HuH-7 (cell line): Measurements from ENCODE around the gene MESP2.

Experiments
- DNase-seq: peaks from one replicate; pipeline ENCODE4 v3.0.0; 2011; ENCODE audit warnings: low spot score

Gene MESP2

DNA sequence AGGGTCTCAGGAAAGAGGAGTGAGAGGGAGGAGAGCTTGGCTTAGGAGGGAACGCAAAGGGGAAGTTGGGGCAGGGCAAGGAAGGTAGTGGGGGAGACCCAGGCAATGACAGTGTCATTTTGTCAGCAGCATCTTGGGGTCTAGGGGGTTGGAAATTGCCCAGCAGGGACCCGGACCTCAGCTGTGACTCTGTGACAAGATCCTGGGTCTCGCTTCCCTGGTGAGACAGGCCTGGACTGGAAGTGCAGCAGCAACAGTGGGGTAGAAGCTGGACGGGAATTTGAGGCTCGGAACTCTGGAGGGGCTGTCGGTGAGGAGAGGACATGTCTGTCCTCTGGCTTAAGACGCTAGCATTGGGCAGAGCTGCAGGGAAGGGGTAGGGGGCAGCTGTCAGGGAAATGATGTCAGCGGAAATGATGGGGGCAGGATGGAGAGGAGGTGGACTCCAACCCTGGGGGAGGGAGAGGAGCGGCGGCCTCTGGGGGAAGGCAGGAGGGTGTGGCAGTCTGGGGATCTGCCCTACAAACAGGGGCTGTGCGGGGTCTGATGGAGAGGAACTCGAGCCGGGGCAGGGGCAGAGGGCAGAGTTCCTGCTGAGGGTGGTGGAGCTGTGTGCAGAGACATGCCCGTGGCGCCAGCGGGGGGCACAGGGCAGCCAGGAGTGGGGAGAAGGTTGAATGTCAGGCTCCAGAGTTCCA, 26.2 kb downstream of the MESP2 start:
- DNase-seq, result no peak

- DNase-seq, result no peak
Measured at GRCh38 chr15:89802986-89803824, 27.1 kb downstream of the MESP2 start.

- no peak for DNase-seq
Measured at GRCh38 chr15:89803941-89804800, 28.0 kb downstream of the MESP2 start.

DNA sequence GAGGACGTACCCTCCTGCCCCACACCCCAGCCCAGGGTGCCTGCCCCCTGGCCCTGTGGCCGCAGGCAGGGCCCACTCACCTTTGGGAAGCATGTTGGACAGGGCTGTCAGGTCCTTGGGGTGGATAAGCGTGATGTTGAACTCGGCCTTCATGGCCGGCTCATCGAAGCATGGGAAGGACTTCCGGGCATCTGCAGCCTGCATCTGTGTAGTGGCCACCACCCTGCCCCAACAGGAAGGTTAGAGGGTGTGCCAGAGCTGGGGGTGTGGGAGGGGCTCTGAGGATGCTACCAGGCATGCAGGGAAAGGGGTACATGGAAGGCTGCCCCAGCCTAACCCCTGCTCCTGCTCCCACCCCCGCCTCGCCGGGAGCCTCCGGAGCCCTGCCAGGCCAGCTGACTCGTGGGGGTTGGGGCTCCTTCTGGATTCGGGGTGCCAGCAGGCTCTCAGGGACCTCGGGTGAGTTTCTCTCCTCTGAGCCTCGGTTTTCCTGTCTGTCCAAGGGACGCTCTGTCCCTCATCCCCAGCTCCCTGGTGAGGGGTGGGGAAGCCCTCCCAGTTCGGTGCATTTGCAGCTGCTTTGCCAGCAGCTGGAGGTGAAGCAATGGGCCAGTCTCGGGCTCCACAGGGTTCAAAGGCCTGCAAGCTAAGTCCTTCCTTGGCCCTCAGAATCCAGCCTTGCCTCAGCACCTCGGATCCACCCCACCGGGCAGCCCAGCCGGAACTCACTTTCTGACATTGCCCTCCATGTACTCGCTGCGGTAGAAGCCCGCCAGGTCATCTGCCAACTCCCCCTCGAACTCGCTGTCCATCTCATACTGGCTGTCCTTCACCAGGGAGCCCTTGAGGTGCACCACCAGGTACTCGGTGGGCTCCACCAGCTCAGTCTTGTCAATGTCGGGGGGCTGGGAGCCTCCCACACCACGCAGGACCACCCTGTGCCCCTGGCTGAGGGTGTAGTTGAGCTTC, 29.4 kb downstream of the MESP2 start:
- no peak for DNase-seq

GRCh38 chr15:89806210-89806558, 30.1 kb downstream of the MESP2 start:
- no peak for DNase-seq

DNA sequence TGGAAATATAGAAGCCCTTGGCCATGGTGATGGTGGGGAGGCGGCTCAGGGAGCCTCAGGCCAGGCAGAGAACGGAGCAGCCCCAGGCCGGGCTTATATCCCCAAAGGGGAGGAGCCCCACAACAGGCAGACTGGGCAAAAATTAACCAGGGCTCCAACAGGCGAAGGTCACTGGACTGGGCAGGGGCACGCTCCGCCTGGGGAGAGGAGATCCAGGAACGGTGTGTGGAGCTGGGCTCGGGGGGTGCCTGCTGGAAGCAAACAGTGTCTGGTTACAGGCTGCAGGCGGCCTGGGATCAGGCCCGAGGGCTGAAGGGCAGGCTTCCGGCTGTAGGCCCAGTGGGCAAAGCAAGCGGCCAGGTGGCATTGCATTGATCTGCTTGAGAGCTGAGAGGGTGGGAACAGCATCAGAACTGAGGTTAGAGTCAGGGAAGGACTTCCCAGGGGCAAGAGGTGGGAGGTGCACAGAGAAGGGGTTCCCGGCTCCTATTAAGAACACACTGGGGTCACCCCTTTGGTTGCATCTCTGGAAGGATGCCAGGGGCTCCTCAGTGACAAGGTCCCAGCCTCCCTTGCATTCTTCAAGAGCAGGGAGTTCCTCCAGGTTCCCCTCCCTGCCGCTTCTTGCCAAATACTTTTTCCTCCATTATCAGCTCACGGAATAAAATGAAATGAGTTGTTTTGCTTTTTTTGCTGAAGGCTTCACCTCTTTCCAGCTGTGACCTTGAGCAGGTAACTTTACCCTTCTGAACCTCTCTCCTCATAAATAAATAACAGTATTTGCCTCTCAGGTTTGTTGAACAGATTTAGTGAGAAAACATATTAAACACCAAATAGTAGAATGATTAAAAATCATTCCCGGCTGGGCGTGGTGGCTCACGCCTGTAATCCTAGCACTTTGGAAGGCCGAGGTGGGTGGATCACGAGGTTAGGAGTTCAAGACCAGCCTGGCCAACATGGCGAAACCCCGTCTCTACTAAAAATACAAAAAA, 30.7 kb downstream of the MESP2 start:
- peak; percentile 71 for DNase-seq

GRCh38 chr15:89807689-89808088, 31.6 kb downstream of the MESP2 start:
- no peak for DNase-seq

GRCh38 chr15:89808160-89808870, 32.2 kb downstream of the MESP2 start:
- DNase-seq, result no peak

DNA sequence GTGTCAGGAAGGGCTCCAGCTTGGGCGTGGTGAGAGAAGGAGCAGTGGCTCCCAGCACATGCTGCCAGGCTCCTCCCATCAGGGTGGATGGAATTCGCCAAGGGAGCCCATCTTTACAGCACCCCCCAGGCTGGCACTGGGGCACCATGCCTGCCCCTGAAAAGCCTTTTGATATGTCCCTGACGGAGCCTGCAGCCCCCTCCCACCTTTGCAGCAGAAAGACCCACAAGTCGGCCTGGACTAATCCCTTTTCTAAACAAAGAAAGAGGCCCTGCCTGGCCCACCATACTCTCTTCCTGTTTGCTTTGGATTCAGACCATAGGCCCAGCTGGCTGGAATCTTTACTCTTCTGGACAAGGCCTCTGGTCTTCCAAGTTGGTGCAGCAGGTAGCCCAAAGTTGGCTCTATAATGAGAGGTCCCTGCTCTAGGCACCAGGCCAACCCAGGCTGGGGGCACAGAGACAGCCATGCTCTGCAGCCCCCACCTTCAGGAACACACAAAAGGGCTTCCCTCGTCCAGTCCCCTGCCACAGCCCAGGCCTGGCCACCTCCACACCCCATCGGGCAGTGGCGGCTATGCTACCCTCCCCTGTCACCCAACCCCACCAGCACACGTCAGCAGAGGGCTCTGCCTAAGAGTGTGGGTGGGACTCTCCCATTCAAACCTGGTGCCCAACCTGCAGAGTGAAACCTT, 33.1 kb downstream of the MESP2 start:
- DNase-seq, result peak; percentile 54

DNA sequence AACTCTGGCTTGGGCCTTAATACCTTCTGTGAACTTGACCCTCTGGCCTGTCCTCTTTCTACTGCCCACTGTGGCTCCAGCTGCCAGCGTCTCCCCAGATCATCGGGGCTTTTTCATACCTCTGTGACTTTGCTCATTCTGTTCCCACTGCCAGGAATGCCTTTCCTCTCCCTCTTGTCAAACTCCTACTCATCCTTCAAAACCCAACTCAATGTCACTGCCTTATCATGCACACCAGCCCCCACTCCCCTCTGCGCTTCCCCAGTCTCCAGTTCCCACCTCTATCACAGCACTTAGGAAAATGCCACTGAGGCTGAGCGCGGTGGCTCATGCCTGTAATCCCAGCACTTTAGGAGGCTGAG, 33.6 kb downstream of the MESP2 start:
- no peak for DNase-seq

DNA sequence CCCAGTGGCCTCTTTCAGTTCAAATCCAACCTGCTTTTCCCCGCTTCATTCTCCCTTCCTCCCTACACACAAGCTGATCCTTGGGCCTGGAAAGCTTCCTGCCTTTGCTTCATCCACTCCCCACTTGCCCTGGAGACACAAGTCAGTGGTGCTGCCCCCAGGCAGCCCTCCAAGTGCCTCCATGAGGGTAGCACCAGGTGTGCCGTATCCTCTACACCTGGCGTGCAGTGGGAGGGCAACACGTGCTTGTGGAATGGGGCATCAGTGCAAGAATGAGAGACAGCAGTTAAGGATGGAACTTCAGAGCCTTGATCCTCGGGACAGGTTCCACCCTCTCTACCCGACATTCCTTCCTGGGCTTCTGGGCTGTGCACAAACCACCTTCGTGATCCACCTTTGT, 34.7 kb downstream of the MESP2 start:
- DNase-seq, result no peak

DNA sequence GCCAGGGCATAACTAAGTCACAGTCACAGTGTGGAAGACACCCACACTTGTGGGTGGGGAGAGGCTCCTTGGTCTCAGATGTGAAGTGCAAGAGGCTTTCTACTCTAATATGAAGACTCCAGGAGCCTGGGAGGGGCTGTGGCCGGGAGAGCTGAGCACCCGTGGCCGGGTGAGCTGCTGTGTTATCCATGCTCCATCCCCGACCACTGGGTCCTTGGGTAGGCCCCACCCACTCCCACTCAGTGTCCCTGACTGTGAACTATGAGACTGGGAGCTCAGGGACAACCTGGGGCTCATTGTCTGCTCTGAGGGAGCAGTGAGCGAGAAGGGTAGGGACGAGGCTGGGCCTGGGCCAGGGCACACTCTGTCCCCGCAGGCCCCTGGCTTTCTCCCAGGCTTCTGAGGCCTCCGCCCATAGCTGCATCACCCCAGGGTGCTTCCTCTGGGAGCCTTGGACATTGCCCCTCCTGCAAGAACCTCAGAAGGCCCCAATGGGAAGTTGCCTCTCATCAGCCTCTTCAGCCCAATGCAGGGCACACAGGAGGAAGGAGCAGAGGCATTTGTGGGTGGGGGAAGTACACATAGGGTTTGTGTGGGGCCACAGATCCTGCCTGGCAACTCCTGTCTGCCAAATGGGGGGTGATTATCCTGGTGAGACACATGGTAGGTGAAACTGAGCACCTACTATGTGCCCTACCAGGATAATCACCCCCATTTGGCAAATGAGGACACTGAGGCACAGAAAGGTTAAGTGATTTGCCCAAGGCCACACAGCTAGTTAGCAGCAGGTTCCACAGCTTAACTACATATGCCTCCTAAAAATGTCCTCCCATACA, 36.1 kb downstream of the MESP2 start:
- peak; percentile 54 for DNase-seq

- no peak for DNase-seq
Measured at GRCh38 chr15:89812847-89813320, 36.8 kb downstream of the MESP2 start.

GRCh38 chr15:89813381-89814111, 37.4 kb downstream of the MESP2 start:
- DNase-seq, result no peak

- DNase-seq, result peak; percentile 66
Measured at GRCh38 chr15:89814112-89814742, 38.1 kb downstream of the MESP2 start.

- no peak for DNase-seq
Measured at GRCh38 chr15:89815769-89816168, 39.6 kb downstream of the MESP2 start.
